Thyroid gland (tissue), 4 donors: ENCODE measurements around the gene HRH1. TPM values are rescaled to one million over a fixed set of nuclear protein-coding genes. Genes with fewer than 3 reads are reported as not detected.

Experiments used
- DNase-seq, 2 donors: peaks; one replicate each; pipeline ENCODE4 v3.0.0-alpha.2; 2019
- H3K27ac ChIP-seq, 3 donors: fragments of 200-600 bp; sonication (generic); 1 replicate in 2 of 3; 2 replicates in 1 of 3; pipeline ENCODE4 v1.5.1; 2016 to 2019; ENCODE audit warnings: mild to moderate bottlenecking in 1 of 3, moderate library complexity in 1 of 3
- H3K27me3 ChIP-seq: fragments of 200-600 bp; sonication (generic); one replicate; pipeline ENCODE4 v1.5.1; 2019
- H3K36me3 ChIP-seq, 2 donors: fragments of 200-600 bp; sonication (generic); one replicate each; pipeline ENCODE4 v1.5.1; 2016 to 2019
- H3K4me1 ChIP-seq, 2 donors: fragments of 200-600 bp; sonication (generic); one replicate each; pipeline ENCODE4 v1.5.1; 2017 to 2019
- H3K4me3 ChIP-seq, 3 donors: fragments of 200-600 bp; sonication (generic); replicated peaks in 1 of 3; 1 replicate in 2 of 3; 2 replicates in 1 of 3; pipeline ENCODE4 v1.5.1; 2016; ENCODE audit warnings: mild to moderate bottlenecking in 1 of 3
- H3K9me3 ChIP-seq: fragments of 200-600 bp; sonication (generic); one replicate; pipeline ENCODE4 v1.5.1; 2017
- POLR2A ChIP-seq, 2 donors: fragments of 450-650 bp; IDR thresholded peaks; one replicate each; pipeline ENCODE4 v1.6.1; 2017; ENCODE audit warnings: antibody characterized with exemption in 2 of 2, mild to moderate bottlenecking in 2 of 2, moderate library complexity in 1 of 2
- WGBS, 2 donors: methylation state at CpG; one replicate each; pipeline ENCODE4 v1.1.5; 2017; 5-methylcytosine and 5-hydroxymethylcytosine counted together
- intact Hi-C: fragments of 100-400 bp; cut with DNase I; formaldehyde crosslinking; loops from one replicate; pipeline ENCODE4 v1.15.1; 2023
- total RNA-seq, 4 donors: library from RNA; depleted of rRNA; stranded (reverse); fragments of >200 nt; gene quantifications; one replicate each; pipeline ENCODE4 v1.2.3, GENCODE V29; 2016
- TF ChIP-seq, protein P1 (sequence below), 6 experiments: fragments of 200-600 bp in 3 of 6; fragments of 450-650 bp in 3 of 6; sonication (generic) in 3 of 6; IDR thresholded peaks; one replicate each; pipeline ENCODE4 v1.5.1; 2016 to 2019; ENCODE audit warnings: antibody characterized with exemption in 6 of 6, mild to moderate bottlenecking in 2 of 6, inconsistent platforms in 1 of 6, moderate library complexity in 1 of 6

HRH1 gene
- total RNA-seq, 4 donors from 2014 or later, result 1.9 to 2.6 (median 2.4) TPM; not detected in 1

DNA sequence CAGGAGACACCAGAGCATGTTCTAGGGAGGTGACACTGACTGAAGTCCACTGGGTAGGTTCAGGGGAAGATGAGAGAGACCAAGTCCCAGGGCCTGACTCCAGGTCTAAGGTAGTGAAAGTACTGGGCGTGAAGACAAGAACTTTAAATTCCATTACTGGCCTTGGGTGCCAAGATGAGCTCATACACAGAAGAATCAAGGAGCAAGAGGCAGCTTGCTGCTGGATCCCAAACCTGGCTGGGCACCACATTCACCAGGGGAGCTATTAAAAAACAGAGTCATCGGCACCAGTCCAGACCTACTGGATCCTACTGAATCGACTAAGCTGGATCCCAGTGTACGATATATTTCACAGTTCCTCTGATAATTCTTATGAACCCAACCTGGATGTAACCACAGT is 75.8 kb downstream of the HRH1 start:
- DNase-seq, result no peak
- Histone ChIP-seq H3K36me3 (no peaks in the 10 kb centered on the region), H3K27ac (no peak overlapping the region), H3K27me3 (no peaks in the 10 kb centered on the region), H3K4me3 (no peak overlapping the region), H3K9me3 (no peaks in the 10 kb centered on the region), H3K4me1 (peaks cover 0 to 4% of the 10 kb centered on the region in 2 donors)
- intact Hi-C loops, result no loop called here
- WGBS, 2 donors, result 92 to 94% methylated on average over 4 of the region's 4 CpGs
- TF ChIP-seq, protein P1, sequence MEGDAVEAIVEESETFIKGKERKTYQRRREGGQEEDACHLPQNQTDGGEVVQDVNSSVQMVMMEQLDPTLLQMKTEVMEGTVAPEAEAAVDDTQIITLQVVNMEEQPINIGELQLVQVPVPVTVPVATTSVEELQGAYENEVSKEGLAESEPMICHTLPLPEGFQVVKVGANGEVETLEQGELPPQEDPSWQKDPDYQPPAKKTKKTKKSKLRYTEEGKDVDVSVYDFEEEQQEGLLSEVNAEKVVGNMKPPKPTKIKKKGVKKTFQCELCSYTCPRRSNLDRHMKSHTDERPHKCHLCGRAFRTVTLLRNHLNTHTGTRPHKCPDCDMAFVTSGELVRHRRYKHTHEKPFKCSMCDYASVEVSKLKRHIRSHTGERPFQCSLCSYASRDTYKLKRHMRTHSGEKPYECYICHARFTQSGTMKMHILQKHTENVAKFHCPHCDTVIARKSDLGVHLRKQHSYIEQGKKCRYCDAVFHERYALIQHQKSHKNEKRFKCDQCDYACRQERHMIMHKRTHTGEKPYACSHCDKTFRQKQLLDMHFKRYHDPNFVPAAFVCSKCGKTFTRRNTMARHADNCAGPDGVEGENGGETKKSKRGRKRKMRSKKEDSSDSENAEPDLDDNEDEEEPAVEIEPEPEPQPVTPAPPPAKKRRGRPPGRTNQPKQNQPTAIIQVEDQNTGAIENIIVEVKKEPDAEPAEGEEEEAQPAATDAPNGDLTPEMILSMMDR (IDR thresholded peaks at IDR 0.05), result no peak
- TF ChIP-seq POLR2A (IDR thresholded peaks at IDR 0.05), result no peak

GRCh38 chr3:11230832-11231231 is 76.5 kb downstream of the HRH1 start:
- WGBS, 2 donors, result 66 to 73% methylated on average over 3 of the region's 3 CpGs
- TF ChIP-seq, protein P1 (IDR thresholded peaks at IDR 0.05), result no peak
- TF ChIP-seq POLR2A (IDR thresholded peaks at IDR 0.05), result no peak
- H3K4me3 ChIP-seq, result no peak overlapping the region
- DNase-seq, result no peak
- no peak overlapping the region for H3K27ac ChIP-seq
- H3K36me3 ChIP-seq, result no peaks in the 10 kb centered on the region
- H3K9me3 ChIP-seq, result no peaks in the 10 kb centered on the region
- intact Hi-C loops, result no loop called here
- H3K27me3 ChIP-seq, result no peaks in the 10 kb centered on the region
- peaks cover 0 to under 1% of the 10 kb centered on the region in 2 donors for H3K4me1 ChIP-seq

DNA sequence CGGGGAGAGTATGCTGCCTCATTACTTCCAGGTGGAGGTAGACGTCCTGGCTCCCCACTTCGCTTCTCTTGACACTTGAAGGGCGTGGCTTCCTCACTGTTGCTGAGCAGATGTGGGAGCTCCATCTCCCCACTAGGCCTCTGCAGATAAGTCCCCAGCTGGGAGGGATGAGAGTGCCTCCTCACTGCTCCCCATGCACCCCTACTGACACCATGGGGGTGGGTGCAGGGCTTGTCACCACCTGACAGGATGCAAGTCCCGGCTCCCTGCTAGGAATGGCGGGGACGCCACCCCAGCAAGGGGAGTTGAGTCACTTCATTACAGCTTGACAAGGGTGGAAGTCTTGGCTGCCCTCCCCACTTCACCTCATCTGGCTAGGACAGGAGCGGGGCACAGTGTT is 81.1 kb downstream of the HRH1 start:
- no peaks in the 10 kb centered on the region for H3K9me3 ChIP-seq
- no peak for TF ChIP-seq POLR2A (IDR thresholded peaks at IDR 0.05)
- TF ChIP-seq, protein P1 (IDR thresholded peaks at IDR 0.05), result no peak
- intact Hi-C loops, result no loop called here
- H3K4me1 ChIP-seq, result no peaks in the 10 kb centered on the region
- DNase-seq, result no peak
- H3K27ac ChIP-seq, result no peak overlapping the region
- H3K4me3 ChIP-seq, result no peak overlapping the region
- no peaks in the 10 kb centered on the region for H3K36me3 ChIP-seq
- H3K27me3 ChIP-seq, result no peaks in the 10 kb centered on the region
- WGBS, 2 donors, result 69 to 70% methylated on average over 6 to 7 of the region's 8 CpGs

GRCh38 chr3:11236588-11237461 is 82.5 kb downstream of the HRH1 start:
- no peaks in the 10 kb centered on the region for H3K4me1 ChIP-seq
- no peak overlapping the region for H3K4me3 ChIP-seq
- TF ChIP-seq, protein P1 (IDR thresholded peaks at IDR 0.05), result peak; percentile 33 to 80 (median 44)
- TF ChIP-seq POLR2A (IDR thresholded peaks at IDR 0.05), result no peak
- no peak overlapping the region for H3K27ac ChIP-seq
- peak; percentile 59 to 70 for DNase-seq
- intact Hi-C loops, result no loop called here
- no peaks in the 10 kb centered on the region for H3K9me3 ChIP-seq
- no peaks in the 10 kb centered on the region for H3K27me3 ChIP-seq
- H3K36me3 ChIP-seq, result no peaks in the 10 kb centered on the region
- 53 to 56% methylated on average over 8 of the region's 8 CpGs for WGBS, 2 donors

GRCh38 chr3:11238060-11238459 is 83.8 kb downstream of the HRH1 start:
- TF ChIP-seq, protein P1 (IDR thresholded peaks at IDR 0.05), result no peak
- Histone ChIP-seq H3K9me3 (no peaks in the 10 kb centered on the region), H3K4me1 (no peaks in the 10 kb centered on the region), H3K36me3 (no peaks in the 10 kb centered on the region), H3K27ac (no peak overlapping the region), H3K4me3 (no peak overlapping the region), H3K27me3 (no peaks in the 10 kb centered on the region)
- WGBS, 2 donors, result 84 to 85% methylated on average over 3 of the region's 3 CpGs
- intact Hi-C loops, result no loop called here
- no peak for DNase-seq
